H9 (cell line): ENCODE measurements around the gene MACROD1. TPM values are rescaled to one million over a fixed set of nuclear protein-coding genes. Genes with fewer than 3 reads are reported as not detected.

Experiments
- DNase-seq: peaks from one replicate; pipeline ENCODE4 v3.0.0-alpha.2; 2017
- H2AFZ ChIP-seq: one replicate; pipeline ENCODE4 v1.6.1; 2013; ENCODE audit warnings: mild to moderate bottlenecking, low read length, control low read depth, moderate library complexity
- H2AK5ac ChIP-seq: 2 replicates; pipeline ENCODE4 v1.6.1; 2013; ENCODE audit warnings: low read length, control low read depth, mixed read lengths; ENCODE audit not compliant: insufficient read length
- H2BK120ac ChIP-seq: one replicate; pipeline ENCODE4 v1.6.1; 2013; ENCODE audit warnings: low read depth, mild to moderate bottlenecking, low read length, control low read depth, inconsistent platforms; ENCODE audit not compliant: poor library complexity, severe bottlenecking
- H2BK12ac ChIP-seq: 2 replicates; pipeline ENCODE4 v1.6.1; 2013; ENCODE audit warnings: low read length, control low read depth, mixed read lengths, low read depth; ENCODE audit not compliant: insufficient read length
- H2BK15ac ChIP-seq: 2 replicates; pipeline ENCODE4 v1.6.1; 2013; ENCODE audit warnings: low read depth, low read length, control low read depth
- H2BK20ac ChIP-seq: one replicate; pipeline ENCODE4 v1.6.1; 2013; ENCODE audit warnings: low read depth, mild to moderate bottlenecking, low read length, control low read depth, inconsistent platforms; ENCODE audit not compliant: poor library complexity, severe bottlenecking
- H2BK5ac ChIP-seq: 2 replicates; pipeline ENCODE4 v1.6.1; 2013; ENCODE audit warnings: low read length, control low read depth, mixed read lengths; ENCODE audit not compliant: insufficient read length
- H3K14ac ChIP-seq: 2 replicates; pipeline ENCODE4 v1.6.1; 2013; ENCODE audit warnings: low read length, control low read depth; ENCODE audit not compliant: insufficient read depth
- H3K18ac ChIP-seq: 2 replicates; pipeline ENCODE4 v1.6.1; 2013; ENCODE audit warnings: low read depth, mild to moderate bottlenecking, mixed read lengths, low read length, control low read depth; ENCODE audit not compliant: insufficient read length
- H3K23ac ChIP-seq: 2 replicates; pipeline ENCODE4 v1.6.1; 2013; ENCODE audit warnings: low read length, control low read depth, mixed read lengths, low read depth; ENCODE audit not compliant: insufficient read length
- H3K23me2 ChIP-seq: 2 replicates; pipeline ENCODE4 v1.6.1; 2013; ENCODE audit warnings: low read depth, mild to moderate bottlenecking, mixed read lengths, low read length, control low read depth; ENCODE audit not compliant: insufficient read length, poor library complexity, severe bottlenecking
- H3K27ac ChIP-seq: 2 replicates; pipeline ENCODE4 v1.5.1; 2013; ENCODE audit warnings: low read length, control low read depth, mixed read lengths, low read depth; ENCODE audit not compliant: insufficient read length
- H3K27me3 ChIP-seq: 2 replicates; pipeline ENCODE4 v1.6.1; 2013; ENCODE audit warnings: low read length, control low read depth, inconsistent platforms; ENCODE audit not compliant: insufficient read depth
- H3K4ac ChIP-seq: 2 replicates; pipeline ENCODE4 v1.6.1; 2013; ENCODE audit warnings: low read depth, mild to moderate bottlenecking, control low read depth, inconsistent platforms, low read length, moderate library complexity
- H3K4me1 ChIP-seq: 2 replicates; pipeline ENCODE4 v1.6.1; 2013; ENCODE audit warnings: low read length, control low read depth, inconsistent platforms; ENCODE audit not compliant: insufficient read depth
- H3K4me2 ChIP-seq: 2 replicates; pipeline ENCODE4 v1.6.1; 2013; ENCODE audit warnings: low read length, control low read depth, mixed read lengths; ENCODE audit not compliant: insufficient read length, insufficient read depth
- H3K56ac ChIP-seq: 2 replicates; pipeline ENCODE4 v1.6.1; 2013; ENCODE audit warnings: low read depth, mild to moderate bottlenecking, mixed read lengths, low read length, control low read depth; ENCODE audit not compliant: insufficient read length
- H3K79me1 ChIP-seq: 2 replicates; pipeline ENCODE4 v1.6.1; 2013; ENCODE audit warnings: low read depth, mild to moderate bottlenecking, moderate library complexity, low read length, control low read depth, inconsistent platforms; ENCODE audit not compliant: insufficient read depth, poor library complexity, severe bottlenecking
- H3K79me2 ChIP-seq: 2 replicates; pipeline ENCODE4 v1.6.1; 2013; ENCODE audit warnings: low read length, control low read depth, inconsistent platforms; ENCODE audit not compliant: insufficient read depth
- H3K9ac ChIP-seq: 2 replicates; pipeline ENCODE4 v1.6.1; 2013; ENCODE audit warnings: low read length, control low read depth, mixed read lengths; ENCODE audit not compliant: insufficient read length; ENCODE audit errors: extremely low read depth
- H3K9me3 ChIP-seq: one replicate; pipeline ENCODE4 v1.6.1; 2013; ENCODE audit warnings: low read depth, low read length, inconsistent platforms; ENCODE audit not compliant: control insufficient read depth
- H3T11ph ChIP-seq: one replicate; pipeline ENCODE4 v1.6.1; 2013; ENCODE audit warnings: mild to moderate bottlenecking, low read length, control low read depth, inconsistent platforms
- H4K20me1 ChIP-seq: one replicate; pipeline ENCODE4 v1.6.1; 2013; ENCODE audit not compliant: control insufficient read depth, insufficient read length, insufficient read depth
- H4K5ac ChIP-seq: 2 replicates; pipeline ENCODE4 v1.6.1; 2013; ENCODE audit warnings: low read depth, mild to moderate bottlenecking, mixed read lengths, low read length, control low read depth; ENCODE audit not compliant: insufficient read length
- H4K8ac ChIP-seq: replicated peaks from 2 replicates; pipeline ENCODE4 v1.6.1; 2013; ENCODE audit warnings: low read length, control low read depth, mixed read lengths, low read depth; ENCODE audit not compliant: insufficient read length
- H4K91ac ChIP-seq: 2 replicates; pipeline ENCODE4 v1.6.1; 2013; ENCODE audit warnings: low read depth, mild to moderate bottlenecking, moderate library complexity, mixed read lengths, low read length, control low read depth; ENCODE audit not compliant: insufficient read length
- H3K27ac Mint-ChIP-seq, 3 experiments: 2 replicates in 2 of 3; 3 replicates in 1 of 3; pipeline ENCODE4 v1.8.0; 2020 to 2021; ENCODE audit warnings: mixed read lengths in 3 of 3, mild to moderate bottlenecking in 1 of 3, moderate library complexity in 1 of 3
- H3K27me3 Mint-ChIP-seq: 2 replicates; pipeline ENCODE4 v1.8.0; 2021; ENCODE audit warnings: low read depth, mild to moderate bottlenecking, moderate library complexity, mixed read lengths
- H3K36me3 Mint-ChIP-seq, 3 experiments: 2 replicates in 2 of 3; 3 replicates in 1 of 3; pipeline ENCODE4 v1.8.0; 2020 to 2021; ENCODE audit warnings: low read depth in 3 of 3, mixed read lengths in 3 of 3; ENCODE audit not compliant: insufficient read depth in 1 of 3
- H3K4me1 Mint-ChIP-seq, 2 experiments: 2 replicates each; pipeline ENCODE4 v1.8.0; 2020; ENCODE audit warnings: mixed read lengths in 2 of 2
- H3K4me3 Mint-ChIP-seq, 2 experiments: 2 replicates in 1 of 2; 3 replicates in 1 of 2; pipeline ENCODE4 v1.8.0; 2020 to 2021; ENCODE audit warnings: mild to moderate bottlenecking in 2 of 2, mixed read lengths in 2 of 2, moderate library complexity in 1 of 2
- H3K9me3 Mint-ChIP-seq, 2 experiments: 2 replicates in 1 of 2; 3 replicates in 1 of 2; pipeline ENCODE4 v1.8.0; 2020; ENCODE audit warnings: mild to moderate bottlenecking in 2 of 2, mixed read lengths in 2 of 2, moderate library complexity in 1 of 2
- CTCF ChIP-seq: fragments of 200-600 bp; sonication (generic); conservative IDR thresholded peaks from 3 replicates; pipeline ENCODE4 v1.8.0; 2021; ENCODE audit warnings: antibody characterized with exemption, mild to moderate bottlenecking
- WGBS: extraction: QIAGEN DNeasy Blood & Tissue Kit; methylation state at CpG from one replicate; pipeline ENCODE4 v1.1.7; 2013; ENCODE audit warnings: missing lambda C conversion rate, low lambda C conversion rate, mixed read lengths; ENCODE audit not compliant: insufficient read length; ENCODE audit errors: extremely low coverage; 5-methylcytosine and 5-hydroxymethylcytosine counted together
- total RNA-seq: library from RNA; stranded (reverse); gene quantifications from 2 replicates; pipeline ENCODE4 v1.2.1, GENCODE V29; 2021

Gene MACROD1
- total RNA-seq, 1 experiment from 2014 or later = 21.2 TPM

- H3K14ac ChIP-seq = 0 out of 2 replicates have a peak overlapping the region, but pooled peaks have one; percentile 67
- no peak overlapping the region for H3K23ac ChIP-seq
- no peaks in the 10 kb centered on the region for H3K23me2 ChIP-seq
- no peaks in the 10 kb centered on the region for H3K79me2 ChIP-seq
- H3K4me2 ChIP-seq = no peak overlapping the region
- H3K4me1 Mint-ChIP-seq = peaks cover 37 to 56% of the 10 kb centered on the region in 2 experiments
- H2BK12ac ChIP-seq = no peak overlapping the region
- H3K4me1 ChIP-seq = peaks cover 2% of the 10 kb centered on the region; the same call in 1 of the 2 replicates
- H3K4me3 Mint-ChIP-seq = peak overlapping the region in 1 of 2 experiments; percentile 65; a peak in 2 of 5 replicates
- H4K5ac ChIP-seq = no peak overlapping the region
- no peaks in the 10 kb centered on the region for H4K20me1 ChIP-seq
- H2BK20ac ChIP-seq = no peak overlapping the region
- no peak overlapping the region for H3K18ac ChIP-seq
- no peak overlapping the region for H3K27ac ChIP-seq
- peak overlapping the region in 2 of 3 experiments; percentile 63 to 94; a peak in 2 of 7 replicates for H3K27ac Mint-ChIP-seq
- H3K4ac ChIP-seq = no peak overlapping the region
- H2AFZ ChIP-seq = no peak overlapping the region
- H2BK5ac ChIP-seq = no peak overlapping the region
- no peak overlapping the region for H3K9ac ChIP-seq
- H4K8ac ChIP-seq = no peak overlapping the region
- H3K36me3 Mint-ChIP-seq = no peaks in the 10 kb centered on the region; a peak in 1 of 7 replicates
- H2BK120ac ChIP-seq = no peak overlapping the region
- TF ChIP-seq CTCF = no peak
- WGBS = no CpG with 5 or more reads among the region's 22 CpGs
- no peaks in the 10 kb centered on the region; the same call in 1 of the 2 replicates for H3K27me3 ChIP-seq
- H3T11ph ChIP-seq = no peak overlapping the region
- no peaks in the 10 kb centered on the region for H3K9me3 ChIP-seq
- peaks cover 35% of the 10 kb centered on the region for H3K27me3 Mint-ChIP-seq
- DNase-seq = no peak
- H3K56ac ChIP-seq = no peak overlapping the region
- H3K9me3 Mint-ChIP-seq = no peaks in the 10 kb centered on the region
- no peaks in the 10 kb centered on the region for H3K79me1 ChIP-seq
- no peak overlapping the region for H2AK5ac ChIP-seq
- H4K91ac ChIP-seq = no peak overlapping the region
- no peak overlapping the region for H2BK15ac ChIP-seq
Measured at GRCh38 chr11:64020976-64021756, 144.7 kb downstream of the MACROD1 start.
